Cardiac muscle cell (in vitro differentiated cells and primary cell): ENCODE measurements around the gene RAPGEF1. TPM values are rescaled to one million over a fixed set of nuclear protein-coding genes. Genes with fewer than 3 reads are reported as not detected.
A peak's percentile ranks its signal among the peaks of the same experiment; 100 is the strongest.

Experiments
- DNase-seq, 2 donors: peaks; one replicate each; pipeline versions ENCODE4 v3.0.0 to v3.0.0-alpha.2; 2010 to 2017; ENCODE audit warnings: low read depth in 1 of 2, low spot score in 1 of 2
- H3K27ac ChIP-seq: fragments of 200-600 bp; sonication (generic); 2 replicates; pipeline ENCODE4 v1.5.1; 2016
- H3K27me3 ChIP-seq: fragments of 200-600 bp; sonication (generic); 2 replicates; pipeline ENCODE4 v1.6.0; 2016; ENCODE audit warnings: control low read depth
- H3K36me3 ChIP-seq: fragments of 200-600 bp; sonication (generic); 2 replicates; pipeline ENCODE4 v1.5.1; 2016; ENCODE audit warnings: control low read depth
- H3K4me1 ChIP-seq: fragments of 200-600 bp; sonication (generic); 2 replicates; pipeline ENCODE4 v1.8.1; 2017; ENCODE audit warnings: low read depth, mild to moderate bottlenecking, mixed run types
- H3K4me3 ChIP-seq: fragments of 200-600 bp; sonication (generic); 2 replicates; pipeline ENCODE4 v1.5.1; 2016; ENCODE audit warnings: mild to moderate bottlenecking
- H3K9me3 ChIP-seq: fragments of 200-600 bp; sonication (generic); 2 replicates; pipeline ENCODE4 v1.5.1; 2017; ENCODE audit warnings: low read depth, mild to moderate bottlenecking, control low read depth
- polyA plus RNA-seq: library from polyadenylated mRNA; unstranded; fragments of >200 nt; fragmentation: Nextera tagmentation; extraction: Ambion mirVana; gene quantifications from 2 replicates; pipeline ENCODE4 v1.2.1, GENCODE V29; 2016
- total RNA-seq: library from RNA; depleted of rRNA; stranded (reverse); fragments of >200 nt; gene quantifications from 2 replicates; pipeline ENCODE4 v1.2.3, GENCODE V29; 2016
- TF ChIP-seq, protein P1 (sequence below): IDR thresholded peaks from 2 replicates; pipeline ENCODE4 v1.5.1; 2012; ENCODE audit warnings: low read depth, mild to moderate bottlenecking, low read length

Gene RAPGEF1, protein sequence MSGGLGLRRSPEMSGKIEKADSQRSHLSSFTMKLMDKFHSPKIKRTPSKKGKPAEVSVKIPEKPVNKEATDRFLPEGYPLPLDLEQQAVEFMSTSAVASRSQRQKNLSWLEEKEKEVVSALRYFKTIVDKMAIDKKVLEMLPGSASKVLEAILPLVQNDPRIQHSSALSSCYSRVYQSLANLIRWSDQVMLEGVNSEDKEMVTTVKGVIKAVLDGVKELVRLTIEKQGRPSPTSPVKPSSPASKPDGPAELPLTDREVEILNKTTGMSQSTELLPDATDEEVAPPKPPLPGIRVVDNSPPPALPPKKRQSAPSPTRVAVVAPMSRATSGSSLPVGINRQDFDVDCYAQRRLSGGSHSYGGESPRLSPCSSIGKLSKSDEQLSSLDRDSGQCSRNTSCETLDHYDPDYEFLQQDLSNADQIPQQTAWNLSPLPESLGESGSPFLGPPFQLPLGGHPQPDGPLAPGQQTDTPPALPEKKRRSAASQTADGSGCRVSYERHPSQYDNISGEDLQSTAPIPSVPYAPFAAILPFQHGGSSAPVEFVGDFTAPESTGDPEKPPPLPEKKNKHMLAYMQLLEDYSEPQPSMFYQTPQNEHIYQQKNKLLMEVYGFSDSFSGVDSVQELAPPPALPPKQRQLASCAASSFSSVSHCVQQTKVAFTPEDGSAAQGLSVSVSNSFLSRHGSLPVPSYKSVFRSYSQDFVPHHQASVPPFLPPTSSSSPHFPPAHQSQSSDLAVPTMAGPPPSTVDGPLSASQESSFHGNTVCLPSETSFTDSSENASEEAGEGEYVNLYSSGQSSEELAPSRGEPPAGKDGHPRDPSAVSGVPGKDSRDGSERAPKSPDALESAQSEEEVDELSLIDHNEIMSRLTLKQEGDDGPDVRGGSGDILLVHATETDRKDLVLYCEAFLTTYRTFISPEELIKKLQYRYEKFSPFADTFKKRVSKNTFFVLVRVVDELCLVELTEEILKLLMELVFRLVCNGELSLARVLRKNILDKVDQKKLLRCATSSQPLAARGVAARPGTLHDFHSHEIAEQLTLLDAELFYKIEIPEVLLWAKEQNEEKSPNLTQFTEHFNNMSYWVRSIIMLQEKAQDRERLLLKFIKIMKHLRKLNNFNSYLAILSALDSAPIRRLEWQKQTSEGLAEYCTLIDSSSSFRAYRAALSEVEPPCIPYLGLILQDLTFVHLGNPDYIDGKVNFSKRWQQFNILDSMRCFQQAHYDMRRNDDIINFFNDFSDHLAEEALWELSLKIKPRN (N-terminal part only)
- 37.3 and 42.1 TPM in 2 replicates for total RNA-seq
- 49.5 and 51.1 TPM in 2 replicates for polyA plus RNA-seq

DNA sequence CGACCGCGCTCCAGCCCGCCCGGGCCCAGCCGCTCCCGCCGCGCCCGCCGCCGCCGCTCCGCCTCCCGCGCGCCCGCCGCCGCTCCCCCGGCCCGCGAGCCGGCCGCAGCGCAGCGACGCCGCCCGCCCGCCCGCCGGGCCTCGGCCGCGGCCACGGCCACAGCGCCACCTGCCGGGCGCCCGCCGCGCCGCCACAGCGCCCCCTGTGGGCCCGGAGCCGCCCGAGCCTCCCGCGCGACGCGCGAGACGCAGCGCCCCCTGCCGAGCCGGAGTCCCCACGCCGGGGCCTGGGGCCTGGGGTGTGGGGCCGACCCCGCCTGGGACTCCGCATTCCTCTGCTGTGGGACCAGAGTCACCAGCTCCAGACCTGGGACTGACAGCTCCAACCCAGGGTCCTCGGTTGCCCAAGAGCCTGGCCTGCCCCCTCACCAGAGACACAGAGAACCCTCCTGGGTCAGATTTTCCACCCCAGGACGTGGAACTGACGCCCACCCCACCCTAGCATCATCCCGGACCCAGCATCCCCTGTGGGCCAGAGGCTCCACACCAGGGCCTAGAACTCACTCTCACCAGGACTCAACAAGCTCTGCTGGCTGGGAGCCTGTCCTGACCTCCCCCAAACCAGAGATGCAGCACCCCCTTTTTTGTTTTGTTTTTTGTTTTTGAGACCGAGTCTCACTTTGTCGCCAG is at the start of gene RAPGEF1:
Gene RAPGEF1, minus strand, starts transcription at position 118 of the 690 bp plus-strand sequence. CDS start 246 bp downstream, outside the sequence.
- Histone ChIP-seq H3K27me3 (no peaks in the 10 kb centered on the region), H3K4me3 (peak within 1 kb of the TSS; percentile 46), H3K36me3 (no peaks in the 10 kb centered on the region), H3K4me1 (peaks cover 6% of the 10 kb centered on the region), H3K9me3 (no peaks in the 10 kb centered on the region), H3K27ac (peak within 1 kb of the TSS; percentile 43)
- TF ChIP-seq, protein P1, sequence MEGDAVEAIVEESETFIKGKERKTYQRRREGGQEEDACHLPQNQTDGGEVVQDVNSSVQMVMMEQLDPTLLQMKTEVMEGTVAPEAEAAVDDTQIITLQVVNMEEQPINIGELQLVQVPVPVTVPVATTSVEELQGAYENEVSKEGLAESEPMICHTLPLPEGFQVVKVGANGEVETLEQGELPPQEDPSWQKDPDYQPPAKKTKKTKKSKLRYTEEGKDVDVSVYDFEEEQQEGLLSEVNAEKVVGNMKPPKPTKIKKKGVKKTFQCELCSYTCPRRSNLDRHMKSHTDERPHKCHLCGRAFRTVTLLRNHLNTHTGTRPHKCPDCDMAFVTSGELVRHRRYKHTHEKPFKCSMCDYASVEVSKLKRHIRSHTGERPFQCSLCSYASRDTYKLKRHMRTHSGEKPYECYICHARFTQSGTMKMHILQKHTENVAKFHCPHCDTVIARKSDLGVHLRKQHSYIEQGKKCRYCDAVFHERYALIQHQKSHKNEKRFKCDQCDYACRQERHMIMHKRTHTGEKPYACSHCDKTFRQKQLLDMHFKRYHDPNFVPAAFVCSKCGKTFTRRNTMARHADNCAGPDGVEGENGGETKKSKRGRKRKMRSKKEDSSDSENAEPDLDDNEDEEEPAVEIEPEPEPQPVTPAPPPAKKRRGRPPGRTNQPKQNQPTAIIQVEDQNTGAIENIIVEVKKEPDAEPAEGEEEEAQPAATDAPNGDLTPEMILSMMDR, result peak; percentile 70
- DNase-seq, result peak; percentile 59 to 76

DNA sequence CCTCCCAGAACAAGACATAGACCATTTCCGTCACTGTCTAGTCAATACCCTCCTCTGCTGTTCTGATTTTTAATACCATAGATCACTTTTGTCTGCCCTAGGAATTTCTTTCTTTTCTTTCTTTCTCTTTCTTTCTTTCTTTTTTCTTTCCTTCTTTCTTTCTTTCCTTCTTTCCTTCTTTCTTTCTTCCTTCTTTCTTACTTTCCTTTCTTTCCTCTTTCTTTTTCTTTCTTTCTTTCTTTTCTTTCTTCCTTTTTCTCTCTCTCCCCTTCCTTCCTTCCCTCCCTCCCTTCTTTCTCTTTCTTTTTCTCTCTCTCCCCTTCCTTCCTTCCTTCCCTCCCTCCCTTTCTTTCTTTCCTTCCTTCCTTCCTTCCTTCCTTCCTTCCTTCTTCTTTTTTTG is 49.0 kb upstream of the RAPGEF1 start:
- Histone ChIP-seq H3K4me3 (no peak overlapping the region), H3K4me1 (no peaks in the 10 kb centered on the region), H3K27me3 (peaks cover 13% of the 10 kb centered on the region), H3K36me3 (no peaks in the 10 kb centered on the region), H3K27ac (no peak overlapping the region), H3K9me3 (no peaks in the 10 kb centered on the region)
- no peak for DNase-seq
- TF ChIP-seq, protein P1, result no peak

DNA sequence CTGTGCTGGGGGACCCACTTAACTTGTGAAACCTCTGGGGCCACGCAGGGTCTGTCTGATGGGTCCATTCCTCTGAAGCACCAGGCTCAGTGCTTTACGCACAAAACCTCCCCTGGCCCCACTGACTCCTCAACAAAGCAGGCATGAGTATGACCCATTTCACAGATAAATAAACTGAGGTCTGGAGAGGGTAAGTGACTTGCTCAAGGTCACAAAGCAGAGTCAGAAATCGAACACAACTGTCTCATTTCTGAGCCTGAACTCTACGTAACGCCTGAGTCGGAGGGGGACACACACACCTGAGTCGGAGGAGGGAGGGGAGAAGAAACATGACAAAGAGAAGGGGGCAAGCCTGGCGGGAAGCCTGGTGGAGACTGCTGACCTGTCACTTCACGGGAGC is 48.0 kb upstream of the RAPGEF1 start:
- H3K36me3 ChIP-seq, result no peaks in the 10 kb centered on the region
- DNase-seq, result no peak
- no peak overlapping the region for H3K4me3 ChIP-seq
- H3K27me3 ChIP-seq, result peaks cover 13% of the 10 kb centered on the region
- H3K4me1 ChIP-seq, result no peaks in the 10 kb centered on the region
- no peaks in the 10 kb centered on the region for H3K9me3 ChIP-seq
- no peak overlapping the region for H3K27ac ChIP-seq
- TF ChIP-seq, protein P1, result no peak

DNA sequence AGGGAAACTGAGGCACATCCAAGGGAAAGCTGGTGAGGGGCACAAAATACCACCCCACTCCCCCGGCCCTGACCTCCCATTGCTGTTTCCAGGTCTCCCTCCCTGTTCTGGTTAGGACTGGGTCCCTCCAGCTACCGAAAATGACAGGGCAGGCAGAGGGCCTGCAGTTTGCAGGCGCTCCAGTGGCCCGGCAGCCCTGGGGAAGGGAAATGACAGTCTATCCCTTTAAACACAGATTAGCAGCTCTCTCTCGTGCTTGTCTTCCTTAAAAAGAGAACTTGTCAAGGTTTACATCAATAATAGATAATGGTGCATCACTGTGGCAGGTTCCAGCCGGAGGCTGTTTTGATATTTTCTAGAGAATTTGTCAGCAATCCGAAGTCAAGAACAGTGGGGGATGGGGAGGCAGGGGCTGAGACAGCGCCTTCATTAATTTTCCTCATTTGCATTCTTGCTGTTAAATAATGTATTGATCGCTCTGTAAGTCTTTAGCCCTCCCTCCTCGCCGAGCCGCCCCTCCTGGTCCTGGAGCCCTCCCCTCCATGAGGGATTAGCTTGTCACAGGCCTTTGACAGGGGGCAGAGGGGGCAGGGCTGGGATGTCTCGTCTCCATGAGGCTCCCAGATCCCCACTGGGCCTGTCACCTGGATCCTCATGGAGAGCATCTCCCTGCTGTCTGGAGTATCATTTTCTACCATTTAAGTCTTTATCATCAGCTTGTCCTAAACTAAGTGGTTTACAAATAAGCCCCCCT is 45.0 kb upstream of the RAPGEF1 start:
- Histone ChIP-seq H3K27ac (no peak overlapping the region), H3K27me3 (peaks cover 13% of the 10 kb centered on the region), H3K4me1 (no peaks in the 10 kb centered on the region), H3K36me3 (no peaks in the 10 kb centered on the region), H3K4me3 (no peak overlapping the region), H3K9me3 (no peaks in the 10 kb centered on the region)
- TF ChIP-seq, protein P1, result no peak
- no peak for DNase-seq
